Sigmoid colon (tissue), 4 donors: Measurements from ENCODE around the gene KIF23.

ENCODE experiments used
- CTCF ChIP-seq, 4 experiments: fragments of 450-650 bp in 3 of 4; fragments of 200-600 bp in 1 of 4; IDR thresholded peaks; one replicate each; pipeline ENCODE4 v1.5.1; 2016 to 2019; ENCODE audit warnings: antibody characterized with exemption in 4 of 4, mild to moderate bottlenecking in 3 of 4, moderate library complexity in 2 of 4
- EP300 ChIP-seq, 4 donors: sonication (generic); formaldehyde crosslinking; IDR thresholded peaks; one replicate each; pipeline ENCODE4 v1.6.1; 2017; ENCODE audit warnings: antibody characterized with exemption in 4 of 4
- POLR2AphosphoS5 ChIP-seq, 4 donors: sonication (generic); formaldehyde crosslinking; IDR thresholded peaks; one replicate each; pipeline ENCODE4 v1.6.1; 2017; ENCODE audit warnings: antibody characterized with exemption in 4 of 4

GRCh38 chr15:69424748-69425413 is 10.7 kb downstream of the KIF23 start:
- TF ChIP-seq EP300 (IDR thresholded peaks at IDR 0.05) (no peak), CTCF (IDR thresholded peaks at IDR 0.05) (no peak), POLR2AphosphoS5 (IDR thresholded peaks at IDR 0.05) (no peak)
